Ecto neural progenitor cell (in vitro differentiated cells): ENCODE results near the gene HMGCL.
A peak's percentile ranks its signal among the peaks of the same experiment; 100 is the strongest.
"Not testable (repeated sequence)": the region's sequence is repeated elsewhere in the genome, so short reads cannot be mapped to it uniquely, and the experiment has no call there.

ENCODE experiments used
- DNase-seq: peaks from one replicate; pipeline ENCODE4 v3.0.0-alpha.2; 2018; ENCODE audit warnings: low spot score

The HMGCL gene

DNA sequence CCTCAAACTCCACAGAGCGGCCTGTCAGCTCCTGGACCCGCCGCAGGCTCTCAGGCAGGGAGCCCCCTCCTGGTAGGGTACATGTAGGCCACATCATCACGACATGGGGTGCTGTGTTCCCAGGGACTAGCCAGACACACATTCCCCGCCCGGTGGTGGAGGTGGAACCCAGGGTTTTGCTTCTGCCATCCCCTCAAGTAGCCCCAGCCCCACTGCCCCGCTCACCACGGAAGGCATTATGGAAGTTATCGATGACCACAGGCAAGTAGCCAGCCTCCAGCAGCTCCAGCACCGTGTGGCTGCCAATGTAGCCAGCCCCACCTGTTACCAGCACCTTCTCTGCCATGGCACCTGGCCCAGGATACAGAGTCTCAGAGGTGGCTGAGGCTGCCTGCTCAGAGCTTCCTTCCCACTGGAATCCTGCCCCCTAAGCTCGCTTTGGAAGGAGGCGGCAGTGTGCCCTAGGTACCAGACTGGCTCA lies 26.5 kb downstream of the HMGCL start:
- no peak for DNase-seq

- no peak for DNase-seq
Observed at GRCh38 chr1:23797478-23798448, 27.5 kb downstream of the HMGCL start.

DNA sequence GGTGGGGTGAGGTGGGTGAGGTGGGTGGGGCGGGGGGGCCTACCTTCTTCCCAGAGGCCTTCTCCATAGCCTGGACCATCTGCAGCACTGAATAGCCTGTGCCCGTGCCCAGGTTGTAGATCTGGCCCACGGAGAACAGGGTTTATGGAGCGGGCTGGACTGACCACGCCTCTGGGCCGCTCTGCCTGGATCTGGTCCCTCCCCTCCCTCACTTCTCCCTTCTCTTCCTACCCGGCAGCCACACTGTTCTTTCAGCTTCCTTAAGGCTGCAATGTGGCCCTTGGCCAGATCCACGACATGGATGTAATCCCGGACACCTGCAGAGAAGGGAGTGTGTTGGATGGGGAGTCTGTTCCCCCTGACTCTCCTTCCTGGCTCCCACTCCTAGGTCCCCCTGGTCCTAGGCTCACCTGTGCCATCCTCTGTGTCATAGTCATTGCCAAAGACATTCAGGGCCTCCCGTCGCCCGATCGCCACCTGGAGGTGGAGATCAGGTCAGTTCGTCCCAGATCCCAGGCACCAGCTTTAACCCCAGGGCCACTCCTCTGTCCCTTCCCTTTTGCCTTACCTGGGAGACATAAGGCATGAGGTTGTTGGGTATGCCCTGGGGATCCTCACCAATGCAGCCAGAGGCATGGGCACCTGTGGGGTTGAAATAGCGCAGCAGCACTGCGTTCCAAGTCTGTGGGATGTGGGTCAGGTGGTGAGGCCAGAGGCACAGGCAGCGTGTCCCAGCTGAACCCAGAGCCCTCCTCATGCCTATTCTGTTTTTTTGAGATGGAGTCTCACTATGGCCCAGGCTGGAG lies 28.6 kb downstream of the HMGCL start:
- DNase-seq: no peak

DNA sequence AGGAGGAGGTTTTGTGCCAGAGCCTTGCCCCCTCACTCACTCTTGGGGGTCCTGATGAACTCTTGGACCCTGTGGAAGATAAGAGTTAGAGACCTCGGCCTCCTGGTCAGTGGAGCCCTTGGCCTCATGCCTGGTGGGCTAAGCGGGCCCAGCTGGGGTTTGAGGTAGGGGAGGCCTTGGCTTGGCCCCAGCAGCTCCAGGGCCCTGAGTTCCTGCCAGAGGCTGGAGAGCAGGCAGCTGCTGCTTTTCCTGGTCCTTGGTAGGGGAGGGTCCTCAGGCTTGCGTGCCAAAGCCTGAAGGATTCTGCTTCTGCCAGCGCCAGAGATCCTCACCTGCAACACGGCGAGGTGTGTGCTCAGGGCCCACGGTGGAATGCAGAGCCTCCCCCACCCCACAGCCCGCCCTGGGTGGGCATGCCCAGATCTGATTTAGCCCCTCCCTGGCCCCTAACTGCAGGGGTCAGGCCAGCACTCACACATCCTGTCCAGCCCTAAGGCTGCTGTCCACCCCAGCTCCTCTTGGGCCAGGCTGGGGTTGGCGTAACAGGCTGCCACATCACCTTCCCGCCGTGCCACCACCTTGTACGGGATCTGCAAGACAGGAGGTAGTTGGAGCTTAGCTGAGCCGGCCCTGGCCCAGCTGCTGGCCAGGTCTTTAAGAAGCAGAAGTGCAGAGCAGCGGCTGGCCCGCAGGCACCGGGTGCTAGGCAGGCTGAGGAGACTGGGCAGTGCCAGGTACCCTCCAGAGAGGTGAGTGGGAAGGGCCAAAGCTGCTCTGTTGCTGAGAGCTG lies 29.4 kb downstream of the HMGCL start:
- DNase-seq: no peak

GRCh38 chr1:23794732-23795182 lies 30.5 kb downstream of the HMGCL start:
- not testable (repeated sequence) for DNase-seq

DNA sequence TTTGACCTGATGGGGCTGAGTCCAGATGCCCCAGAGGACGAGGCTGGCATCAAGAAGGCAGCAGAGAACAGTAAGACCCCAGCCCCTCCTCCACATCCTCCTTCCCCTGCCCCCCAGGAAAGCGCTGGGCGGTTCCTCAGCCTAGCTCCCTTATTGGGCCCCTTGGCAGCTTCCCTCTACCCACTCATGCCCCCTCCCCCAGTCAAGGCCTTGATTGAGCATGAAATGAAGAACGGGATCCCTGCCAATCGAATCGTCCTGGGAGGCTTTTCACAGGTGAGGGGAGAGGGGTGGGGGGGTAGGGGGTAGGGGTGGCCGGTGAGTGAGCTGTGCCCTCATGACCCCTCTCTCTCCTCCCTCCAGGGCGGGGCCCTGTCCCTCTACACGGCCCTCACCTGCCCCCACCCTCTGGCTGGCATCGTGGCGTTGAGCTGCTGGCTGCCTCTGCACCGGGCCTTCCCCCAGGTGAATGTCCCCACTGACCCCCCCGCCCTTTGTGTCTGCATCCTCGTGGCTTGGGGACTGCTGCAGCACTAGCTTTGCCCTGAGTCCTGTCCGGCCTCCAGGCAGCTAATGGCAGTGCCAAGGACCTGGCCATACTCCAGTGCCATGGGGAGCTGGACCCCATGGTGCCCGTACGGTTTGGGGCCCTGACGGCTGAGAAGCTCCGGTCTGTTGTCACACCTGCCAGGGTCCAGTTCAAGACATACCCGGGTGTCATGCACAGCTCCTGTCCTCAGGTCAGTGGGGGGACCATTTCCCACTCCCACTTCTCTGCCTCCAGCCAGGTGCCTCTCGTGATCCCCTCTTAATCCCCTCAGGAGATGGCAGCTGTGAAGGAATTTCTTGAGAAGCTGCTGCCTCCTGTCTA lies 31.1 kb downstream of the HMGCL start:
- no peak for DNase-seq

GRCh38 chr1:23793018-23793781 lies 32.0 kb downstream of the HMGCL start:
- DNase-seq: no peak

DNA sequence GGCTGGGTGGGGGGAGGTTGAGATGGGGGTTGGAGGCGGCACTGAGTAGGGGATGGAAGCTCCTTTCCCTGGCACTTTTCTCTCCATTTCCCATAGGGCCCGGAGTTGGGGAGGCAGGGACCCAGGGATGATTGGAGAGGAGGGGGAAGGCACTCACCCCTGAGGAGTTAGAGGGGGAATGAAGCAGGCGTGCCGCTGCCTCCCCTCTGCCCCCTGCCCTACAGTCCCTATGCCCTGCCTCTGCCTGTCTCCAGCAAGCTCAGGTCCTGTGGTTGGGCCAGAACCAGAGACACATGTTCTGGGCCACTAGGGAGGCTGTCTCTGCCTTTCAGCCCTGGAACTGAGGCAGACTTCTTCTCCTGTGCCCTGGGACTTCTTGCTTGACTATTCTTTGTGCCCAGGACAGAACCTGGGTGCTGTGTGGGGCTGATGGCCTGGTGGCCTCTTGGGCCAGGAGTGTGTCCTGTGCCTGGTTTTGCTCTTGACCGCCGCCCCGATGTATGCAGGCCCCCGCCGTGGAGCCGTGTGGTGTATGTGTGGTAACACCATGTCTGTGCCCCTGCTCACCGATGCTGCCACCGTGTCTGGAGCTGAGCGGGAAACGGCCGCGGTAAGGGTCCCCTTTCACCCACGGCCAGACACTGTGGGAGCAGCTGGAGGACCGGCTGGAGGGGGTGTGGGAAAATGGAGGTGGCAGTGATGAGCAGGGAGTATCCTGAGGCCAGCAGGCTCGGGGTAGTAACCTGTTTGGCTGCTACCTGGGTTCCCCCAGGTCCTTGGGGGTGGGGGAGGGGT lies 32.9 kb downstream of the HMGCL start:
- no peak for DNase-seq

DNA sequence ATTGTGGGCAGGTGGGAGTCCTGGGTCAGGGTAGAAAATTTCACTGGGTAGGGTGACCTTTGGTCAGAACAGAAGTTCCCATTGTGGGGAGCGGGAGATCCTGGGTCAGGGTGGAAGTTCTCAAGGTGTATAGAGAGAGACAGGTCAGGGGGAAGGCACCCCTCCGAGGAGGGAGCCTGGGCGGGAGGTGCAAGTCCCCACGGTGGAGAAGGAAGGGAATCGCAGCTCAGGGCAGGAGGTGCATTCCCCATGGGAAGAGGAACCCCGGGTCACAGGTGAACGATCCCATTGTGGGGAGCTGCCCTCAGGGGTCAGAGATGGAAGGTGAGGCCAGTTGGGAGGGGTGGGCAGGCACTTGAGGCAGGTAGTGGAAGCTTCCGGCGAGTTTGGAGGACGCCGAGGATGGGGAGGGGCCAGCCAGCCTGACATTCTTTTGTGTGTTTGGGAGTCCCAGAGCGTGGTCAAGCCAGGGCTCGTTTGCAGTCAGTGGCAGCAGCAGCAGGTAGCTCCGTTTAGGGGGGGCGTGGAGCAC lies 33.6 kb downstream of the HMGCL start:
- no peak for DNase-seq

GRCh38 chr1:23790696-23791515 lies 34.3 kb downstream of the HMGCL start, which contains the start of gene LYPLA2:
LYPLA2 (plus strand) TSS chr1:23791145; CDS start chr1:23792683, 1,538 bp downstream.
- peak; percentile 92 for DNase-seq

- DNase-seq: no peak
Observed at GRCh38 chr1:23788695-23789094, 36.5 kb downstream of the HMGCL start.

DNA sequence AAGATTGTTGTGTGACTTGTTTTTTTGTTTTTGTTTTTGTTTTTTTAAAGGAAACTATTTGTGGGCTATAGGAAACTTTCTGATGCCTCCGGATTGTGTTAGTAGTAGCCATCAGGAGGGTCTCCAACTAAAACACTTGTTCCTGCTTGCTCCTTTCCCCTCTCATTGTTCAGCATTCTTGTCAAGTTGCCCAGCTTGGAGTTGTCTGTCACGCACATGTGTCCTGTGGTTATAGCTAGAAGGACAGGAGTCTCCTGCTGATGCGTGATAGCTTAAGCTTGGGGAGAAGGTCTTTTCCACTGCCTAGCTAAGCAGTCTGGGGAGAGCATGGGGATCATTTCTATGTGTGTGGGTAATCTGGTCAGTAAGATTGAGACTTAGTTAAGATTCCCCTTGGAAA lies 37.5 kb downstream of the HMGCL start:
- DNase-seq: no peak

DNA sequence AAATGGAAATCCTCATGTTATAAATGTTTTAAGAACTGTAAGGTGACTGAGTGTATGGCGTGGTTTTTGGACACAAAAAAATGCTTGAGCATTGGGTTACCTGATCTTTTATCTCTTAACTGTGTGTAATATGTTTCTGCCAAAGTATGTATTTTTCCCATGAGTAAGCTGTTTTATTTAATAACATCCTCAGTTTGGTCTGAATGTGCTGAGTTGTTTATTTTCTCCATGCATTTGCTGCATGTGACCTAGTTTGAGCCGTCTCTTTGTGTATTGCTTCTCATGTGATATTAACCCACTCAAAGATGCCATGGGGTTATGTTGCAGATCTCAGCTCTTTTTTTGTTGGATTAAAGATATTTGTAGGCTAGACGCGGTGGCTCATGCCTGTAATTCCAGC lies 40.4 kb downstream of the HMGCL start:
- DNase-seq: no peak

DNA sequence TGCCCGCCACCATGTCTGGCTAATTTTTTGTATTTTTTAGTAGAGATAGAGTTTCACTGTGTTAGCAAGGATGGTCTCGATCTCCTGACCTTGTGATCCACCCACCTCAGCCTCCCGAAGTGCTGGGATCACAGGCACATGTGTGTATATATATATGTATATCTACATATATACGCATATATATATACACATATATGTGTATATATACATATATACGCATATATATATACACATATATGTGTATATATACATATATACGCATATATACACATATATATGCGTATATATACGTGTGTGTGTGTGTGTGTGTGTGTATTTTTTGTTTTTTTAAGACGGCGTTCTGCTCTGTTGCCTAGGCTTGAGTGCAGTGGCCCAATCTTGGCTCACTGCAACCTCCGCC lies 42.1 kb downstream of the HMGCL start:
- not testable (repeated sequence) for DNase-seq

GRCh38 chr1:23779826-23780371 lies 45.3 kb downstream of the HMGCL start:
- DNase-seq: no peak

- DNase-seq: peak; percentile 91
Observed at GRCh38 chr1:23777979-23778814, 47.0 kb downstream of the HMGCL start, which contains the start of gene PITHD1. PITHD1 (plus strand) TSS chr1:23778418; CDS start chr1:23778516, 98 bp downstream.

- no peak for DNase-seq
Observed at GRCh38 chr1:23776217-23776616, 49.0 kb downstream of the HMGCL start.
